ENCODE measurements around the gene SLC66A3.

The SLC66A3 gene

DNA sequence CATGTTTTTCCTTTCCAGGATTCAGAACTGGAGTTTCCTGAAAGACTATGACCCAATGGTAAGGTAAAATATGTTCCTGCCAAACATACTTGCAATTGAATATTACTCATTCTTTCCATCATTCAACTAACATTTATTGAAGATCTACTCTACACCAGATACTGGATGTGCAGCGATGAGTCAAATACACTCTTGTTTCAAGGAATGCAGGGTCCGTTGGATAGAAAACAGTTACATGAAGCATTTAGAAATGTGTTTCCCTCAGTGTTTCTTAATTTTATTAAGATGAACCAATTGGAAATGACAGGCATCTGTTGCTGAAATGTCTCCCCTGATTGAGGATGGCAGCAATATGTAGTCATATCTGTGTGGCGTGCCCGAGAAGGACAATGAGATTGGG, 14.8 kb upstream of the SLC66A3 start:
- DNase-seq, result no peak

DNA sequence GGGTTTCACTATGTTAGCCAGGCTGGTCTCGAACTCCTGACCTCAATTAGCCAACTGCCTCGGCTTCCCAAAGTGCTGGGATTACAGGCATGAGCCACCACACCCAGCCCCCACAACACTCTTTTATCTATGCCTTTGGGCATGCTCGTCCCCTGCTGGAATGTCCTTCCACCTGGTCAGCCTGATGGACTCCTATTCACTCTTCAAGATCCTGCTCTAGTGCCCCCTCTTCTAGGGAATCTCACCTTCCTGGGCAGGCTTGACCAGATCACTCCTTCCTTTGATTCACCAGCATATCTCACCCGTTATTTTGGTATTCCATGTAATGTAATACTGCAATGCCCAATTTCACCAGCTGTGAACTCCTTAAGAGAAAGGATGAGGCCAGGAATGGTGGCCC, 13.9 kb upstream of the SLC66A3 start:
- no peak for DNase-seq

DNA sequence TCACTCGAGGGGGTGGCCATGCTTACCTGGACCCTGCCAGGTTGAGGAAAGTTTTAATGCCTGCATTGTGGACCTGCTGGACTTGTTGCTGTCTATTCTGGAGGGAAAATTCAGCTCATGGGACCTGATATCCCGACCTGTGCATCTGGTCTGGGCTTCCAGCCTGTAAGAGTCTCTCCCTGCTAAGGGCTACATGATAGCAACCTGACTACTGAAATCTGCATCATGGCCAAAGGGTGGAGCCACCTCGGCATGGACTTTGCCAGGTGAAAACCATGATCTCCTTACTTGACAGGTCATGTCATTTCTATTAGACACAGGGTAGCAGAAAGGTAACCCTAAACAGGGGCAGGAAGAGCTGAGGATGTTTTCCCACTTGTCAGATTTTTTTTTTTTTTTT, 12.9 kb upstream of the SLC66A3 start:
- no peak for DNase-seq

DNA sequence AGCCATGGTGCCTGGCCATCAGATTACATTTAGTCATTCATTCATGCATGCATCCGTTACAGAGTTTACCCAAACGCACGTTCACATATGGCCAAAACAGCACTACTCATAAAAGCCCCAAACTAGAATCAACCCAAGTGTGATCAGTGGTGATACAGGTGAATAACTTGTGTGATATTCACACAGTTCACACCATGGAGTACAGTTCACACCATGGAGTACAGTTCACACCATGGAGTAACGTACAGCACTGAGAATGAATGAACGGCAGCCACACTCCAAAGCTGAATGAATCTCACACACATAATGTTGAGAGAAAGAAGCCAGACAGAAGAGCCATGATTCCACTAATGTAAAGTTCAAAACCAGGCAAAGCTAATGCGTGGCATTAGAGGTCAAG, 12.3 kb upstream of the SLC66A3 start:
- DNase-seq, result no peak

DNA sequence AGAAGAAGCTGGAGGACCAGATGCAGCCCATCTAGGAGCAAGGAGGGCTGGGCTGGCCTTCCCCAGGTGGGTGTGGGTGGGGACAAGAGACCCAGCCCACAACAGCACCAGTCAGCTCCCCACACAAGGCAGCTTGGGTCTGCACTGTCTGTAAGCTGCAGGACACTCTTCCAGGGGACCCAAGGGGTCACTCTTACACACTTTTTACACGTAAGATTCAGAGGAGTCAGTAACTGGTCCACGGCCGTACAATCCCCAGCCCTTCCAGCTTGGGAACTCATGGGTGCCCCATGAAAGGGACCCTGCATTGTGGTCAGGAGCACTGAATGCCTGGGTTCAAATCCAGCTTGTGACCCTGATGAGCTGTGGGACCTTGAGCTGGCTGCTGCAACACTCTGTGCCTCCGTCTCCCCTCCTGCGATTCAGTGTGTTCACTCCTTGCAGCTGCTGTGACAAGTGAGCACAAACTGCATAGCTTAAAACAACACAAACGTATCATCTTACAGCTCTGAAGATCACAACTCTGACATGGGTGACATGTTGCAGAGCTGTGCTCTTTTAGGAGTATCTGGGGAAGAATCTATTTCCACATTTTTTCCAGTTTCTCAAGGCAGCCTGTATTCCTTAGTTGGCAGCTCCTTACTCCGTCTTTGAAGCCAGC, 11.1 kb upstream of the SLC66A3 start:
- no peak for DNase-seq

DNA sequence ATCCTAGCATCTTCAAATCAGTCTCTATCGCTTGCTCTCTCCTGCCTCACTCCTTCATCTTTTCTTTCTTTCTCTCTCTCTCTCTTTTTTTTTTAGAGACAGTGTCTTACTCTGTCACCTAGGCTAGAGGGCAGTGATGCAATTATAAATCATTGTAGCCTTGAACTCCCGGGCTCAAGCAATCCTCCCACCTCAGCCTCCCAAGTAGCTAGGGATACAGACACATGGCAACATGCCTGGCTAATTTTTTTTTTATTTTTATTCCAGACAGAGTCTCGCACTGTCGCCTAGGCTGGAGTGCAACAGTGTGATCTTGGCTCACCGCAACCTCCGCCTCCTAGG, 10.6 kb upstream of the SLC66A3 start:
- DNase-seq, result no peak

DNA sequence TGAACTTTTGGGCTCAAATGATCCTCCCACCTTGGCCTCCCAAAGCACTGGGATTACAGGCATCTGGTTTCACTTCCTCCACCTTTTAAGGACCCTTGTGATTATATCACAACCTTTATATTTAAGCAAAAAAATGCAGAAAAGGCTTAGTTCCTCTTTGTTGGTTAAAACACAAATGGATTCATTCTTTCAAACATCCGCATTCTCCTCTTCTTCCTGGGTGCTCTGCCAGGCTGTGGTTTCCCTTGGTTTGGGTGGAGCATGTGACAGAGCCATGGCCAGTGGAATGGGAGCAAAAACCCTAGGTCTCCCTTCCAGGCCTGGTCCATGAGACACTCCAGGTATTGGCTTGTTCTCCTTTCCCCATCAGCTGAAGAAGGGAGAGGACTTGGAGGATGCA, 9.9 kb upstream of the SLC66A3 start:
- DNase-seq, result peak; percentile 54 to 59

DNA sequence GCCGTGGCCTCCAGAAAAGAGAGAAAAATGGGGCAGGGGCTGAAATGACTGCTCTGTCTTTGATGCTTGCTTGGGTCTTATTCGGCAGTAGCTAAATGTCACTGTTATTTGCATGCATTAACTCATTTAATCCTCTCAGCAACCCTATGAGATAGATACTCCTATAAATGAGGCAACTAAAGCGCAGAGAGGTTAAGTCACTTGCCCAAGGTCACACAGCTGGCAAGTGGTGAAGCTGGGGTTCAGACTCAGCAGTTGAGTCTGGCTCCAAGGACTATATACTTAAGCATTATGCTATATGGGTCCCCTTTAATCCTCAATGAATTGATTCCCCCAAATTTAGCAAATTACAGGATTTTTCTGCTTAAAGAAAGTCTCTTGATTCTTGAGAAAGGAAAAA, 9.2 kb upstream of the SLC66A3 start:
- no peak for DNase-seq

DNA sequence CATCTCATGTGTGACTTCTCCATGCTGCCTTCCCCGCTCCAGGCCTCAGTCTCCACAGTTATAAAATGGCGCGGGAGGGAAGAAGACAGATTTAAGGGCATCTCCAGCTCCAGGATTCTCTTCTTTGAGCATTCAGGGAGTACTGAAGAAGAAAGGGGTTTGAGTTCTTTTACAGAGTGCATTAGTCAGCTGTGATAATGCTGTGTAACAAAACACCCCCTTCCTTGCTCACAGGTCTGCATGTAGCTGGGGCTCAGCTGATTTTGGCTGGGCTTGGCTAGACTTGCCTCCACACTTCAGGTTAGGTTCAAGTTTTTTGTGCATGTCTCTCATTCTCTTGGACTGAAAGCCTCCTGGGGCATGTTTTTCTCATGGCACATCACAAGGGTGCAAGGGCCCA, 8.0 kb upstream of the SLC66A3 start:
- DNase-seq, result no peak

DNA sequence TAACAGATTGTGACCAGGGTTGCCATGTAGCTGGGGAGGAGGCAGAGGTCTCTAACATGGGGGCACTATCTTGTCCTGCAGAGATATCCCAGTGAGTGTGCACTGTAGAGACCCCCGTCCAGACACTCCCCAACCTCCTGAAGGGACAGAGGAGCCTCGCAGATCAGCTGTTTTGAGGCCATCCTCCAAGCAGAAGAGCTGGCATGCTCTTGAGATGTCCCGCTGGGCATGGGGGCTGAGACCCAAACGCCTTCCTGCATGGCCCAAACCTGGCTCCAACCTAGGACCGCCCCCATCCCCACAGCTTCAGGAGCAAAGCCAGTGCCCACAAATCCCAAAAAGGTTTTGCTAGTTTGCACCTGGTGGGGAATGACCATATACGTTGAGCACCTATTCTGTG, 2.7 kb upstream of the SLC66A3 start:
- DNase-seq, result no peak

DNA sequence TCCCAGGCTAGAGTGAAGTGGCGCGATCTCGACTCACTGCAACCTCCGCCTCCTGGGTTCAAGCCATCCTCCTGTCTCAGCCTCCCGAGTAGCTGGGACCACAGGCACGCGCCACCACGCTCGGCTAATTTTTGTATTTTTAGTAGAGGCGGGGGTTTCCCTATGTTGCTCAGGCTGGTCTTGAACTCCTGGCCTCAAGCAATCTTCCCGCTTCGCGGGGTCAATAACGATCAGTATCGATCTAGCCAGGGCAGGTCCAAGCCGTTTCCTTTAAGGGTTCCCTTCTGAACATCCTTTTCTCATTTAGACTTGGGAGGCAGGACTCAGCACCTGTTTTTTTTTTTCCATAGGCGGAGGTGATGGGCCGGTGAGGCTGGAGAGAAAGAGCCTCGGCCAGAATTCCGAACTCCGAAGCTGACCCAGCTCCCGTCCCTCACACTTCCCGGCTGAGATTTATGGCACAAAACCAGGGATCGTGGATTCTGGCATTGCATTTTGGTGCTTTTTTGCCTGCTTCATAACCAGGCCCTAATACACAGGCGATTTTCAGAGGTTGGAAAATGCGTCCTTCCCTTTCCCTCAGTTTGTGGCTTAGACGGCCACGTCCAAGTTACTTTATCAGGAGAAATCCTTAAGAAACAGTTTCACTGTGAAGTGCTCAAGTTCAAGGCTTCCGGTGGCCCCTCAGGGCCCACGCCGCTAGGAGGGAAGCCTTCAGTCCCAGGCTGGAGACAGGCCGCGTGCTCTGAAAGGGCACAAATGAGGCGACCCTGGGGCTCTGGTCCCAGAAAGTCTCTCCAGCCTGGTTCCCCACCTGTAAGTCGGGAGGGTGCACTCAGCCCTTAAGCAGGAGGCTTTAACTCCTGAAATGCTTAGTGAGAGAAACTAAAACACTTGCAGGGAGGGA, 998 bp upstream of the SLC66A3 start:
- no peak for DNase-seq

DNA sequence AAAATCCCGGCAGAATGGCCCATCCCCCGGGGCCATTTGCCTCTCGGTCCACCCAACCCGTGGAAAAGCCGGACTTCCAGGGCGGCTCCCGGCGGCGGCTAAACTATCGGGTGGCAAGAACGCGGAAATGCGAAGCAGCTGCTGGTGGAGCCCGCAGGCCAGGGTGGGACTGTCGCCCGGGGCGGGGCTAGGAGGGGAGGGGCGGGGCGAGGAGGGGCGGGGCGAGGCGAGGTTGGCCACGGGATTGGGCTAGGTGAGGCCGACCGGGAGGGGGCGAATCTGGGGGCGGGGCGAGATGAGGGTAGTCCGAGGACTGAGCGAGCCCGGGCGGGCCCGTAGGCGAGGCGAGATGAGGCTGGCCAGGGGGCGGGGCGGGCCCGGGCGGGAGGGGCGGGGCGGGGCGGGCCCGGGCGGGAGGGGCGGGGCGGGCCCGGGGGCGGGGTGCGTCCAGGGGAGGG, 315 bp upstream of the SLC66A3 start:
- DNase-seq, result peak; percentile 97 to 98

DNA sequence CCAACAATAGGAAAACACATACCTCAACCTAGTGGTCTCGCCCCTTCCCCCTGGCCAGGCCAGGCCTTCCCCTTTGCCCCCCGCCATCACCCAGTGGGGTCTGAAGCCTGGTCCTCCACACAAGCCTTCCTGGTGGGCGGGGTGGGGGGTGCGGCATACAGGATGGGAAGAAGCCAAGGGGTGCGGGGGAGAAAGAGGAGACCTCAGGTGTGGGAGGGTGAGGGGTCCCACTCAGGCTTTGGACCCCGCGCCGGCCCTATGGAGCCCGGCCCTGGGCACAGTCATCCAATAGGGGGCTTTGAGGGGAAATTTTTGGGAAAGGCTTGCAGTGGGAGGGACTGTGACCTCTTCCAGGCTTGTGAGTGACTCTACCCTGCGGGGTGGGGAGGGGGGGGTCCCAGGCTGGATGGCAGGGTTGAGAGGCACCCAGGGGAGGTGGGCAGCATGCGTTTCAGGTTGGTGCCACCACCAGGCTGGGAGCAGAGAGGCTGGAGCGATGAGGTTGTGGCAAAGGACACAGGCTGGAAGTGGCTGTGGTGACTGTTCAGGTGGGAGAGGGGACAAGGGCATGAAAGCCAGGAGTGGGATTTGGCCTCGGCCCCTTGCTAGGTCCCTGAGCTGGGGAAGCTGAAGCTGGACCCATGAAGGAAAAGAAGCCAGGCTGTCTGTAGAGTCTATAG, 1.3 kb downstream of the SLC66A3 start:
- DNase-seq, result no peak

DNA sequence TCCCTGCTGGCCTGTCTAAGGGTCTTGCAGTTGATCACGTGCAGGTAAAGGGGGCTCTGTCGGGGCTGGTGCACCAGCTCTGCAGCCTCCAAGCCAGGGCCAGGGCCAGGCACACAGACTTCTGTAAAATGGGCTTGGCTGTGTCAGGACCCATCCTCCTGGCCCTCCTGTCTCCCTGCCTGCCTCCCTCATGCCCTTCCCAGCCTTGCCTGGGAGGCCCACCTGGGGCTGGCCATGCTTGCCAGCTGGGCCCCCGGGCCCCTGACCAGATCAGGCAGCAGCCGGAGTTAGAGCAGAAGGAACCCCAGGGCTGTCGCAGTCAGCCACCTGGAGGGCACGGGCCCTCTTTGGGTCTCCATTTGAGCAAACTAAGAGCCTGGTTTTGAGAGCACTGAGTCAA, 2.0 kb downstream of the SLC66A3 start:
- no peak for DNase-seq

DNA sequence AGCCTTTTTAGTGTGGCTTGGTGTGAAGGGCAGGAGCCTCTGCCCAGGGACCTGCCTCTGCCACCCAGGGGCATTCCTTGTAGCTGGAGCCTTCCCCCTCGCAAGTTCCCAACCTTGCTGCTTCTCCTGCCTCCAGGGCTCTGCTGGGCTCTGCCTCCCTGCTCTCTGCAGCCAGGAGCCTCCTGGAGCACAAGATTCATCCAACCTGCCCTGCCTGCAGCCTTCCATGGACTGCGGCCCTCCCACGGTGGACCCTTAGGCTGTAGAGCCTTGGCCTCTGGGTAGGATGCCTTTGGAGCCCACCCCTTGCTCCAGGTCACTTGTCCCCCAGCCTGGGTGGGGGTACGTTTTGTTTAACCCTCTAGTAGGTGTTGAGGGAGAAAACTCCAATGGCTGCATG, 2.5 kb downstream of the SLC66A3 start:
- no peak for DNase-seq

DNA sequence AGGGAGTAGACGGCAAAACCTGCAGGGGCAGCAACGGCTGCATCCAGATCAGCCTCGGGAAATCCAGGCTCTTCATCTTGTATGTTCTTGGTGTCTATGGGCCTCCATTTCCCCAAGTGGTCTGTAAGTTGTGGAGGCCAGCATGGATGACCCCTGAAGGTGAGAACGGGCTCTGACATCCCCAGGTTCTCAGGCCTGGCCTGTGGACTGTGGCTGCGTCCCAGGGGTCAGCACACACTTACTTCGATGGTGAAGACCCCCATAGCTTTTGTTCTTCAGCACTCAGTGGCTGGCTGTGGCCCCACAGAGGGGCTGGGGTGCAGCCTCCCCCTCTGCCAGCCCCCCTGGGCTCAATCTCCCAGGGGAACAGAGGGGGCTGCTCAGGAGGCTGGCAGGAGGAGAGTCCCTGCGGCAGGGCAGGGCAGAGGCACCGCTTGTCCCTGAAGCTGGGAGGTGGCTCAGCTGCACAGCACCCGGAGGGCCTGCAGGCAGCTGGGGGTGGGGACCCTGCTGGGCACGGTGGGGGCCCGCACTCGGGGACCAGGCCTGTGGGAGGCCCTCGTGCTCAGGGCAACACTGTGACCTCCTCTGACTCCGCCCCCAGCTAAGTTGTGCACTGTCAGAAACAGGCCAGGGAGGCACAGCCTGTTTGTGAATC, 3.8 kb downstream of the SLC66A3 start:
- DNase-seq, result no peak

DNA sequence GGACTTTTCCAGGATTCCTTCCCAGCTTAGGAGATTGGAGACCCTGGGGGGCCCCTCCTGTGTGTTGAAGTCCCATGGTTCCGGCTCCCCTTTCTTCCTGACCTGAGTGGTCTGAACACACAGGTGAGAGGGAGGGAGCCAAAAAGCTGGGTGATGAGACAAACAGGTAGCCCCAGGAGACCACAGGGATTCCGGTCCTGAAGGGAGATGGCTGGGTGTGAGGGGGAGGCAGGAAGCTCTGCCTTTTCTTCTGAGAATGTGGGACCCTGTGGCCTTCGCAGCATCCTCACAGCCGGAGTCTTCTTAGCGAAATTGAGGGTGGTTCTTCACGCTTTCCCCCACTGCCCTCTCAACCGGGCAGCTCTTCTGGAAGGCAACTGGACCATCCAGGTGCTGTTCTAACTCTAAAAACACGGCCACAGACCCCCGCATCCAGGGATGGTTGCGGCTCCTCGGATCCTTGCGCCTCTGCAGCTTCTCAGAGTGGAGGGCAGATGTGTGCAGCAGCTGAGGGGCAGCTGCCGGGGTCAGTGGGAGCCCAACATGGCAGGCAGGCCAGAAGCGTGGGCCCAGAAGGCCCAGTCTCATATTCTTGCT, 4.4 kb downstream of the SLC66A3 start:
- DNase-seq, result no peak

DNA sequence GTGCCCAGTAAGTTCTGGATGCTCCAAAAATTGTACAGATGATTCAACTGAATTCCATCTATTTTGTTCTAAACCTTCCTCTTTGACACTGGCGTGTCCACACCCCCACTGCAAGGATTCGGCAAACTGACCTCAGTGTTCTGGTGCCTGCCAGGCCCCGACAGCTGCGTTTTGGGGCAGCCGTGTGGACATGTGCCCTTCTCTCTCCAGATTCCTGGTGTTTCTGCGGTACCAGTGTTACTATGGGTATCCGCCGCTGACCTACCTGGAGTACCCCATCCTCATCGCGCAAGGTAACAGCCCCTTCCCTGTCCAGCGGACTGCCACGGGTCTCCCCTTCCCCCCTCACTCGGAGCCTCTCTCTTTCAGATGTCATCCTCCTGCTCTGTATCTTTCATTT, 5.0 kb downstream of the SLC66A3 start:
- no peak for DNase-seq

DNA sequence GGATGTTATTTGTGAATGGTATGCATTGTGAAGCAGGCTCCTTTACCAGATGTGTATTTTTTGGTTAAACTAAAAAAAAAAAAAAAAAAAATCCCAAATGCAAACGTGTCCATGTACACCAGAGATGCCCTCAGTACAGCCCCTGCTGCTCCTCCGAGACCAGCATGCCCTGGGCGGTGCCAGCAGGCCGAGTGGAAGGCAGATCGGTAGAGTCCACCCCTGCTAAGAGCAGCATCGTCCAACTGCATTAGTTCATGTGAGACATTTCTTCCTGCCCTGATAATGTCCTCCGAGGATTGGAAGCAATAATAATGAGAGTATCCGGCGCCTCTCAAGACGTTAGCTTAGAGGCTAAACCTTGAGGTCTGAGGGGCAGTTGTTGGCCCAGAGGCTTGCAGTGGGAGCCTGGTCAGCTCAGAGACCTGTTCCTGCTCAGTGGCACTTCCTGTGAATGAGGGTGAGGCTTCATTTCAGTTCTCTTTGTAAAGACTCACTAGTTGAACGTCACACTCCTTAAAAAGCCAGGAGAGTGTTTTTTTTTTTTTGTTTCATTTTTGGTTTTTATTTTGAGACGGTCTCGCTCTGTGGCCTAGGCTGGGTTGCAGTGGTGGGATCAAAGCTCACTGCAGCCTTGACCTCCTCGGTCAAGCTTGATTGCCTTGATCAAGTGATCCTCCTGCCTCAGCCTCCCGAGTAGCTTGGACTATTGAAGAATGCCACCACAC, 5.6 kb downstream of the SLC66A3 start:
- peak; percentile 42 to 50 for DNase-seq

DNA sequence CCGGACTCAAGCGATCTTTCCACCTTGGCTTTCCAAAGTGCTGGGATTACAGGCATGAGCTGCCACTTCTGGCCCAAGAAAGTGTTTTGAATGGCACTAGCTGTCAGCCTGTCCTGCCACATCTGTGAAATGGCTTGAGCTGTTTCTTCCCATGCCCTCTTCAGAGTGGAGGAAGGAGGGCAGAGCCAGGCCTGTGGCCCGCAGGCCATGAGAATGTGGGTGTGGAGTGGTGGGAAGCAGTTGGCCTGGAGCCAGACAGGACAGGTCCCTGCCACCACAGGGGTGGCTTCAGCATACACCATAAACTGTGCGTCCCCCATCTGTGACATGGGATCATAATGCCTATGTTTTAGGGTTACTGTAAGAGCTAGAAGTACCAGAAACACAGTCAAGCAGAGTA, 6.5 kb downstream of the SLC66A3 start:
- no peak for DNase-seq

DNA sequence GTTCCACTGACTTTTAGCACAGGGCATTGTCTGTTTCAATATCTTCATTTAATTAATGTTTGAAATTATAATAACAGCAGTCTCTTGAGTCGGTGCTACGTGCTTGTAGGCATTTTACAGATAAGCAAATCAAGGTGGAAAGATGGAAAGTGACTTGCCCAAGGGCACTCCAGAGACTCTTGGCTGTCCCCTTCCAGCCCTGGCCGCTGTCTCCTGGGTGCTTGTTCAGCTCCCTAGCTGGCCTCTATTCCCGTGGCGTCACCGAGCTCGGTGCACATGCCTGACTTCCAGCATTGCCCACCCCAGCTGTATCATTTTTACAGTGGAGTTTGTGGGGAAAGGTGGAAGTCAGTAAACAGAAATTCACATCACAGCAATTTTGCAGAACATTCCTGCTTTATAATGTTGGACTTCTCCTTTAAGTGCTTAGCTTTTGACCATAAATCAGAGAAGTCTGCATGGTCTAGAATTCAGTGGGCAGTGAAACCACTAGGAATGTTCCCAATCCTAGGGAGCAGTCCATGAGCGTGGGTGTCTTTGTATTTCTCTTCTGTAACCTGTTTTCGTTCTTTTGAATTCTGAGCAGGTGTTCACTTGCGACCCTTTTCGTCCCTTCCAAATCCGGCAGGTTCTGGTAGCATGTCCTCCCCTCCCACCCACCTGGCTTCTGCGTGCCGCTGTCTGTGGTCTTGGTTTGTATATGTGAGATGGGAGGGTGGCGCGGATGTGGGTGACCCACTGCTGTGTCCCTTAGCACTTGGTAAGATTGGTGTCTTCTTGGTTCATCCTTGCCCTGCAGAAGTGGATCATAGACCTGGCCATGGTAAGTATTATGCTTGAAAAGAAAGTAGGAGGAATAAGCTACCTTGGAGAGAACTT, 8.4 kb downstream of the SLC66A3 start:
- no peak for DNase-seq

Measured in inflammatory macrophage treated with lipopolysaccharide for 1 hour (primary cell).